ENCODE data around the gene STK11.

Gene STK11

GRCh38 chr19:1249298-1249989 lies 43.9 kb downstream of the STK11 start:
- TF ChIP-seq YY1 (IDR thresholded peaks at IDR 0.05; ENCODE audit: low read depth) (no peak), TAF1 (IDR thresholded peaks at IDR 0.05; ENCODE audit: low read depth) (0 out of 2 replicates have a peak, but pooled peaks have one; percentile 35), REST (IDR thresholded peaks at IDR 0.05; ENCODE audit: low read depth) (no peak), USF1 (IDR thresholded peaks at IDR 0.05) (peak; percentile 76), CREB1 (IDR thresholded peaks at IDR 0.05; ENCODE audit: low read depth) (peak; percentile 11; the same call in 1 of the 2 replicates), RAD21 (IDR thresholded peaks at IDR 0.05; ENCODE audit: low read depth) (no peak), TEAD4 (IDR thresholded peaks at IDR 0.05) (no peak), FOXM1 (IDR thresholded peaks at IDR 0.05; ENCODE audit: borderline replicate concordance, low read depth) (no peak), ZBTB7A (IDR thresholded peaks at IDR 0.05; ENCODE audit: low read depth) (peak; percentile 71), EP300 (IDR thresholded peaks at IDR 0.05; ENCODE audit: borderline replicate concordance) (no peak), TCF12 (IDR thresholded peaks at IDR 0.05; ENCODE audit: low read depth) (0 out of 2 replicates have a peak, but pooled peaks have one; percentile 8), MAX (IDR thresholded peaks at IDR 0.05) (peak; percentile 90), NFIC (IDR thresholded peaks at IDR 0.05) (no peak), CEBPB (IDR thresholded peaks at IDR 0.05) (no peak), EGR1 (IDR thresholded peaks at IDR 0.05) (peak; percentile 5; the same call in 1 of the 2 replicates)

GRCh38 chr19:1249990-1250436 lies 44.4 kb downstream of the STK11 start:
- TF ChIP-seq TCF12 (IDR thresholded peaks at IDR 0.05; ENCODE audit: low read depth) (no peak), NFIC (IDR thresholded peaks at IDR 0.05) (no peak), USF1 (IDR thresholded peaks at IDR 0.05) (no peak), ZBTB7A (IDR thresholded peaks at IDR 0.05; ENCODE audit: low read depth) (no peak), YY1 (IDR thresholded peaks at IDR 0.05; ENCODE audit: low read depth) (no peak), REST (IDR thresholded peaks at IDR 0.05; ENCODE audit: low read depth) (no peak), TEAD4 (IDR thresholded peaks at IDR 0.05) (no peak), MAX (IDR thresholded peaks at IDR 0.05) (no peak; the same call in 1 of the 2 replicates), EP300 (IDR thresholded peaks at IDR 0.05; ENCODE audit: borderline replicate concordance) (no peak), CEBPB (IDR thresholded peaks at IDR 0.05) (no peak), FOXM1 (IDR thresholded peaks at IDR 0.05; ENCODE audit: borderline replicate concordance, low read depth) (no peak), TAF1 (IDR thresholded peaks at IDR 0.05; ENCODE audit: low read depth) (no peak)

GRCh38 chr19:1250437-1251260 lies 45.1 kb downstream of the STK11 start:
- no peak for TF ChIP-seq EGR1 (IDR thresholded peaks at IDR 0.05)
- TF ChIP-seq EP300 (IDR thresholded peaks at IDR 0.05; ENCODE audit: borderline replicate concordance), result no peak
- TF ChIP-seq USF1 (IDR thresholded peaks at IDR 0.05), result no peak
- no peak for TF ChIP-seq MAX (IDR thresholded peaks at IDR 0.05)
- no peak for TF ChIP-seq YY1 (IDR thresholded peaks at IDR 0.05; ENCODE audit: low read depth)
- peak; percentile 17; the same call in 1 of the 2 replicates for TF ChIP-seq TCF12 (IDR thresholded peaks at IDR 0.05; ENCODE audit: low read depth)
- TF ChIP-seq CREB1 (IDR thresholded peaks at IDR 0.05; ENCODE audit: low read depth), result no peak
- TF ChIP-seq RAD21 (IDR thresholded peaks at IDR 0.05; ENCODE audit: low read depth), result no peak
- TF ChIP-seq TAF1 (IDR thresholded peaks at IDR 0.05; ENCODE audit: low read depth), result no peak
- no peak for TF ChIP-seq NFIC (IDR thresholded peaks at IDR 0.05)
- peak; percentile 29; the same call in 1 of the 2 replicates for TF ChIP-seq ZBTB7A (IDR thresholded peaks at IDR 0.05; ENCODE audit: low read depth)
- no peak for TF ChIP-seq CEBPB (IDR thresholded peaks at IDR 0.05)

Measured in Ishikawa (cell line).